Effector memory CD8-positive, alpha-beta T cell (primary cell): ENCODE results near the gene ZNF516.

Experiments used
- ATAC-seq: fragments of 150-1000 bp; cut with Tn5 transposase; replicated peaks from 2 replicates; pipeline ENCODE4 v1.10.0; 2021; ENCODE audit warnings: mild to moderate bottlenecking, moderate library complexity
- DNase-seq, 3 experiments: peaks; one replicate each; pipeline ENCODE4 v3.0.0; 2021
- H3K27ac Mint-ChIP-seq, 2 donors: one replicate each; pipeline ENCODE4 v1.8.0; 2022; ENCODE audit warnings: mild to moderate bottlenecking in 2 of 2, mixed read lengths in 2 of 2, moderate library complexity in 2 of 2
- H3K27me3 Mint-ChIP-seq, 2 donors: one replicate each; pipeline ENCODE4 v1.8.0; 2022; ENCODE audit warnings: mixed read lengths in 2 of 2
- H3K36me3 Mint-ChIP-seq: one replicate; pipeline ENCODE4 v1.8.0; 2022; ENCODE audit warnings: mild to moderate bottlenecking, moderate library complexity, mixed read lengths; ENCODE audit not compliant: insufficient read depth
- H3K4me1 Mint-ChIP-seq, 2 donors: one replicate each; pipeline ENCODE4 v1.8.0; 2022; ENCODE audit warnings: low read depth in 2 of 2, mixed read lengths in 2 of 2
- H3K4me3 Mint-ChIP-seq, 2 donors: one replicate each; pipeline ENCODE4 v1.8.0; 2022; ENCODE audit warnings: mild to moderate bottlenecking in 2 of 2, mixed read lengths in 2 of 2, moderate library complexity in 2 of 2
- H3K9me3 Mint-ChIP-seq, 2 donors: one replicate each; pipeline ENCODE4 v1.8.0; 2022; ENCODE audit warnings: mixed read lengths in 2 of 2

The ZNF516 gene

GRCh38 chr18:76374330-76375281 lies 120.4 kb downstream of the ZNF516 start:
- Mint-ChIP-seq H3K9me3 (no peaks in the 10 kb centered on the region), H3K27ac (peak overlapping the region; percentile 50 to 61), H3K4me3 (peak overlapping the region; percentile 9 to 25), H3K4me1 (peaks cover 26 to 30% of the 10 kb centered on the region in 2 donors), H3K36me3 (peaks cover 7% of the 10 kb centered on the region), H3K27me3 (peaks cover 4% of the 10 kb centered on the region in 2 donors)
- DNase-seq, result no peak
- peak; percentile 52 for ATAC-seq

- Mint-ChIP-seq H3K4me3 (no peak overlapping the region), H3K27me3 (peaks cover 4 to 9% of the 10 kb centered on the region in 2 donors), H3K36me3 (peaks cover 4% of the 10 kb centered on the region), H3K27ac (no peak overlapping the region), H3K9me3 (no peaks in the 10 kb centered on the region), H3K4me1 (peaks cover 26 to 30% of the 10 kb centered on the region in 2 donors)
- no peak for ATAC-seq
- no peak for DNase-seq
Observed at GRCh38 chr18:76373297-76373696, 121.7 kb downstream of the ZNF516 start.

GRCh38 chr18:76371301-76372203 lies 123.5 kb downstream of the ZNF516 start:
- DNase-seq (no peak), ATAC-seq (no peak)
- peaks cover 25 to 26% of the 10 kb centered on the region in 2 donors for H3K4me1 Mint-ChIP-seq
- H3K4me3 Mint-ChIP-seq, result no peak overlapping the region
- peaks cover 7% of the 10 kb centered on the region for H3K36me3 Mint-ChIP-seq
- no peaks in the 10 kb centered on the region for H3K9me3 Mint-ChIP-seq
- H3K27ac Mint-ChIP-seq, result no peak overlapping the region
- H3K27me3 Mint-ChIP-seq, result peaks cover 11 to 16% of the 10 kb centered on the region in 2 donors

GRCh38 chr18:76370686-76371085 lies 124.4 kb downstream of the ZNF516 start:
- H3K4me3 Mint-ChIP-seq, result no peak overlapping the region
- H3K27me3 Mint-ChIP-seq, result peaks cover 11 to 16% of the 10 kb centered on the region in 2 donors
- peaks cover 7% of the 10 kb centered on the region for H3K36me3 Mint-ChIP-seq
- no peaks in the 10 kb centered on the region for H3K9me3 Mint-ChIP-seq
- peaks cover 23 to 26% of the 10 kb centered on the region in 2 donors for H3K4me1 Mint-ChIP-seq
- DNase-seq (no peak), ATAC-seq (no peak)
- H3K27ac Mint-ChIP-seq, result no peak overlapping the region

- DNase-seq (no peak), ATAC-seq (no peak)
- Mint-ChIP-seq H3K27me3 (peaks cover 11 to 16% of the 10 kb centered on the region in 2 donors), H3K9me3 (no peaks in the 10 kb centered on the region), H3K4me1 (peaks cover 18 to 25% of the 10 kb centered on the region in 2 donors), H3K36me3 (peaks cover 7% of the 10 kb centered on the region), H3K27ac (no peak overlapping the region), H3K4me3 (no peak overlapping the region)
Observed at GRCh38 chr18:76370201-76370600, 124.8 kb downstream of the ZNF516 start.

GRCh38 chr18:76369791-76370190 lies 125.3 kb downstream of the ZNF516 start:
- no peak for DNase-seq
- H3K27ac Mint-ChIP-seq, result no peak overlapping the region
- no peak overlapping the region for H3K4me3 Mint-ChIP-seq
- peaks cover 14 to 21% of the 10 kb centered on the region in 2 donors for H3K4me1 Mint-ChIP-seq
- H3K9me3 Mint-ChIP-seq, result no peaks in the 10 kb centered on the region
- no peak for ATAC-seq
- H3K36me3 Mint-ChIP-seq, result peaks cover 7% of the 10 kb centered on the region
- H3K27me3 Mint-ChIP-seq, result peaks cover 11 to 16% of the 10 kb centered on the region in 2 donors

GRCh38 chr18:76368976-76369375 lies 126.1 kb downstream of the ZNF516 start:
- DNase-seq, result no peak
- no peak overlapping the region for H3K27ac Mint-ChIP-seq
- ATAC-seq, result no peak
- no peaks in the 10 kb centered on the region for H3K9me3 Mint-ChIP-seq
- H3K36me3 Mint-ChIP-seq, result peaks cover 7% of the 10 kb centered on the region
- no peak overlapping the region for H3K4me3 Mint-ChIP-seq
- H3K27me3 Mint-ChIP-seq, result peaks cover 11 to 16% of the 10 kb centered on the region in 2 donors
- H3K4me1 Mint-ChIP-seq, result peaks cover 9 to 13% of the 10 kb centered on the region in 2 donors

- Mint-ChIP-seq H3K27ac (no peak overlapping the region), H3K27me3 (peaks cover 16 to 18% of the 10 kb centered on the region in 2 donors), H3K4me1 (peaks cover 4 to 7% of the 10 kb centered on the region in 2 donors), H3K9me3 (no peaks in the 10 kb centered on the region), H3K36me3 (peaks cover 7% of the 10 kb centered on the region), H3K4me3 (no peak overlapping the region)
- DNase-seq (no peak), ATAC-seq (no peak)
Observed at GRCh38 chr18:76368271-76368670, 126.8 kb downstream of the ZNF516 start.

GRCh38 chr18:76367168-76368125 lies 127.6 kb downstream of the ZNF516 start:
- Mint-ChIP-seq H3K36me3 (peaks cover 7% of the 10 kb centered on the region), H3K27me3 (peaks cover 16 to 27% of the 10 kb centered on the region in 2 donors), H3K27ac (no peak overlapping the region)

GRCh38 chr18:76365561-76365960 lies 129.5 kb downstream of the ZNF516 start:
- Mint-ChIP-seq H3K9me3 (no peaks in the 10 kb centered on the region), H3K4me1 (no peaks in the 10 kb centered on the region), H3K27me3 (peaks cover 16 to 34% of the 10 kb centered on the region in 2 donors), H3K27ac (no peak overlapping the region), H3K36me3 (peaks cover 3% of the 10 kb centered on the region), H3K4me3 (no peak overlapping the region)
- ATAC-seq (no peak), DNase-seq (no peak)

More at GRCh38 chr18:76367168-76368125, 127.6 kb downstream of the ZNF516 start:
- H3K9me3 Mint-ChIP-seq, result no peaks in the 10 kb centered on the region
- ATAC-seq, result no peak
- DNase-seq, result no peak
- H3K4me3 Mint-ChIP-seq, result no peak overlapping the region
- no peaks in the 10 kb centered on the region for H3K4me1 Mint-ChIP-seq

GRCh38 chr18:76364282-76365259 lies 130.5 kb downstream of the ZNF516 start:
- no peak overlapping the region for H3K4me3 Mint-ChIP-seq
- DNase-seq (no peak), ATAC-seq (no peak)

More at GRCh38 chr18:76364282-76365259, 130.5 kb downstream of the ZNF516 start:
- Mint-ChIP-seq H3K9me3 (no peaks in the 10 kb centered on the region), H3K27ac (no peak overlapping the region), H3K36me3 (peaks cover 3% of the 10 kb centered on the region), H3K27me3 (peaks cover 12 to 38% of the 10 kb centered on the region in 2 donors), H3K4me1 (no peaks in the 10 kb centered on the region)
